Measurements from ENCODE around the gene SH3GL2.

Gene SH3GL2

DNA sequence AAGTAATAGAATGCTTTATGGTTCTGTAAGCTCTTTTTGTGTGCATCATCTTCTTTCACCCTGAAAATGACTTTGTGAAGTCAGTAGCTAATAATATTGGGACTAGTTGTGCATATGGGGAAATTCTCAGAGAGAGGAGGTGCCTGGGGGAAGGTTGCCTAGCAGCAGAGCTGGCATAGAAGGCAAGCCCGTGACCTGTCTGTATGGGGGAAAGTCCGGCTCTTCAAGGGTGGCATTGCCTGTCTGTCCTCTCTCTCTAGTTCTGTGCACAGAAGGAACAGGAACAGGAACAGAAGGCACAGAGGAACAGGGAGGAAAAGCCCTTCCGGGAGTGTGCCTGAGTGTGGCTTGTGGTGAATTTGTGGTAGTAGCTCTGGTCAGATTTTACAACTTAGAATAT is 33.1 kb downstream of the SH3GL2 start:
- no peak for DNase-seq

DNA sequence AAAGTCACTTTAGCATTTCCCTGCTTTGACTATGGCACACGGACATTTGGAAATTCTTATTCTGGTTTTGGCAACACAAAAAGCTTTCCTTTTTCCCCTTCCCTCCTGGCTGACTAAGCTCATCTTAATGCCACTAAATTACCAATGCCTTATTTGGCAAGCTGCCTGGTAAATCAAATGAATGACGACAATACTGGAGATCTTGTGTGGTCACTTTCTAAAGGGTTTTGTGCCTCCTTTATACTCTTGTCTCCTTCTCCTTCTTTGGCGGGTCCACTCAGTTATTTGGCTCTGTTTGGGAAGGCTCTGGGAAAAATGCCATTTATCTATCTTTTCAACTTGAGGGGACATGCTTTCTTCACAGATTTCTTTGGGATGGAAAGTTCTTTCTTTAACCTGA is 34.9 kb downstream of the SH3GL2 start:
- no peak for DNase-seq

GRCh38 chr9:17614250-17614649 is 35.4 kb downstream of the SH3GL2 start:
- no peak for DNase-seq

GRCh38 chr9:17614903-17615302 is 36.0 kb downstream of the SH3GL2 start:
- DNase-seq: no peak

GRCh38 chr9:17622141-17622540 is 43.3 kb downstream of the SH3GL2 start:
- no peak for DNase-seq

GRCh38 chr9:17622749-17623148 is 43.9 kb downstream of the SH3GL2 start:
- no peak for DNase-seq

DNA sequence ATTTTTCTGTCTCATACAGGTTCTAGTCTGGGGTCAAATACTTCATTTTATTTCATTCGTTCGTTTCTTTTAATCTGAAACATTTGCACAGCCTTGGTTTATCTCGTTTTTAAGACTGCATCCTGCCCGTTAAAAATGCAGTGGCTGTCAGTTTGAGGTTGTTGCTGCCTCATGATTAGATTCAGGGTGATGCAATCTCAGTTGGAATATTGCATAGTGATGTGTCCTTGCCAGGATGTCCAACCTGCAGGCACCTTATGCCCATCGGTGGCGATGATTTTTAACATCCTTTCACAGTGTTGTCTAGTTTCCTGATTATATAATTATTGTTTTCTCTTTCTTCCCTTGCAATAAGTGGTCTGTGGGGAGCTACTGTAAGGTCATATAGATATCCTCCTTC is 45.1 kb downstream of the SH3GL2 start:
- DNase-seq: no peak

DNA sequence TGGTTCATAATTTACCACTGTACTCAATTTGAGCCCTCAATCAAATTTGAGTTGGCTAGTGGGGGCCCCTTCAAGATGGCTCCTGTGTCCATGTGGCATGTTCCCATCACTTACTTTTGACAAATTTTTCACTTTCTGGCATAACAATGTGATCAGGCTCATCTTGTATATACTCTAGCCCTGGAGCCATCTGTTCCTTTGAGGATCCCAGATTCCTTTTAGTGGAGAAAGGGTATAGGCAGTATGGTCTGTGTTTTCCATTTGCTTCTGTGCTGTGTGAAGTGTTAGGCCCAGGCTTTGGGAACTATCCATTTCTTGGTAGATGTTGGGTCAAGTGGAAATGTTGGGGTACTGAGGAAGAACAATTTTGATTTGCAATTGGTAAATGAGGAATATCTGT is 45.7 kb downstream of the SH3GL2 start:
- DNase-seq: no peak

GRCh38 chr9:17625644-17626388 is 47.0 kb downstream of the SH3GL2 start:
- DNase-seq: no peak

DNA sequence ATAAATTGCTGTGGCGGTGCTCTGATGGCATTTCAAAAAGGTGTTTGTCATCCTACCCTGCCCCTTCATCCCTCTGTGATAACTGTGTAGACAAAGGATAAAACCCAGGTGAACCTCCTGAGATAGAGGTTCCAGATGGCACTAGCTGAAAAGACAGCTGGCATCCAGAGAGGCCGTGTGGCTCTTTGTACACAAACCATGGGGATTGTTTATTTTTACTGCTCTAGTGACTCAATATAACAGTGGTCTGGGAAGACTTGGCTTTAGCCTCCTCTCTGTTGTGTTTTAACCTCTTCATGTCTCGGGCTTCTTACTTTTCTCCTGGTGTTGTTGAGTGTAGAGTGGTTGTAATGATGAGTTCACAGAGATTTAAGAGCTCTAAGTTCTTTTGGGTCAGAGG is 48.8 kb downstream of the SH3GL2 start:
- DNase-seq: no peak

DNA sequence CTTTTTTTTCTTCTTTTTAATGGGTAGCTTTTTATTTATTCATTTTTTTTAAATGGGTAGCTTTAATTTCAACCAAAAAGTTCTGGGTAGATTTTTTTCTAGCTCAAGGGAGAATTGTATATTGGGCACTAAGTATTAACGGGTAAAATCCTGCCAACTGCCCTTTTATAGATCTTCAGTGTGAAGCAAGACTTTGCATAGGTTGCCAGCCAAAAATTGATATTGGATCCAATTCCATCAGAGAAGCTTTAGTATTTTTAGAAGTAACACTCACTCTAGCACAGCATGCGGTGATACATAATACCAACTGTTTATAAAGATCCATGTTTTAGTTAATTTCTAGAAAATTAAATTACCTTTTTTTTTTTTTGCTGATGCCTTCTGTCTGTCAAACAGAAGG is 49.8 kb downstream of the SH3GL2 start:
- no peak for DNase-seq

DNA sequence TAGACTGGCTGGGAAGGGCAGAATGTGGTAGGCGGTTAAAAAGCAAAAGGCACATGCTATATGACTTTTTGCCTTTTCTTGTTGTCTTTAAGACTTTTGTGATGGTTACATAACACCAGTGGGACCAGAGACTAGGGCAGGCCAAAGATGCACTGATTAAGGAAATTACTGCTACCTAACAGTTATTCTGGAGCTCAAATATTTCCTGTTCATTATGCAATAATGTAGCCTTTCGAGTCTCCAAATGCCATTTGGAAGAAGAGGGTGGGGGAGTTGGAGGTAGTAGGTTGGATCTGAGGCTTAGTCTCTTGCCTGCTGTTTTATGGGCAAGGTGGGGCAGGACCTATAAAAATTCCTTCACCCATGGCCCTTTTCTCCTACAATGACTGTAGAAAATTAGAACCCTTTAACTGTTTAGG is 51.7 kb downstream of the SH3GL2 start:
- no peak for DNase-seq

DNA sequence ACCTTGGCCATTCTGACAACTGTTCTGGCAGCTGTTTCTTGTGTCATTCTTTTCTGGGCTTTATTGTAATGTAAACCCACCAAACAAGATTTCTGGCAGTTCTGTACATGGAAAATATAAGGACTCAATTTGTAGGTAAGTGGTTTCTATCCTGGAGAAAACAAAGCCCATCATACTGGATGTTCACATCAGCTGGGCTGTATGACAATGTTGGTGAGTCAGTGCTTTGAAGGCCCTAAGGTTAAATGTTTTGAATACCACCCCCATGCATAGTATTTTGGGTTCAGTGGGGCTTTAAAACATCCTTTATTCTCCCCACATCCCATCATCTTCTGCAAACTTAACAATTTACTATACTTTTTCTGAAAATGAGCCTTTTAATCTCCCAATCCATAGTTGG is 52.5 kb downstream of the SH3GL2 start:
- no peak for DNase-seq

DNA sequence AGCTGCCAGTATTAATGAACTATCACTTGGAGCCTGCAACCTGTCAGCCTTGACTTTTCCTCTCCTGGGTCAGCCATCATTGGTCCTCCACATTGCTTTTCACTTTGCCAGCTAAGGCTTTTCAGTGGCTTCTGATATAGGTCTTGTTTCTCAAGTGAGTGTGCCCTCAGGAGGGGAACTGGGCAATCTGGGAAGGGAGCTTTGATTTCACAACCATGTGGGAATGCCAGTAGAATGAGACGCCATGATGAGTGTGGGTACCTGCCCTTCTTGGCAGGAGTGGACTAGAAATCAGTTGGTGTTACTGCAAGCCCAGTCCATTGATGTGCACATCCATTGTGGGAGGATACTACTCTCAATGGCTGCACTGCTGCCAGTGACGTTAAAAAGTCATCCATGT is 54.1 kb downstream of the SH3GL2 start:
- DNase-seq: no peak

DNA sequence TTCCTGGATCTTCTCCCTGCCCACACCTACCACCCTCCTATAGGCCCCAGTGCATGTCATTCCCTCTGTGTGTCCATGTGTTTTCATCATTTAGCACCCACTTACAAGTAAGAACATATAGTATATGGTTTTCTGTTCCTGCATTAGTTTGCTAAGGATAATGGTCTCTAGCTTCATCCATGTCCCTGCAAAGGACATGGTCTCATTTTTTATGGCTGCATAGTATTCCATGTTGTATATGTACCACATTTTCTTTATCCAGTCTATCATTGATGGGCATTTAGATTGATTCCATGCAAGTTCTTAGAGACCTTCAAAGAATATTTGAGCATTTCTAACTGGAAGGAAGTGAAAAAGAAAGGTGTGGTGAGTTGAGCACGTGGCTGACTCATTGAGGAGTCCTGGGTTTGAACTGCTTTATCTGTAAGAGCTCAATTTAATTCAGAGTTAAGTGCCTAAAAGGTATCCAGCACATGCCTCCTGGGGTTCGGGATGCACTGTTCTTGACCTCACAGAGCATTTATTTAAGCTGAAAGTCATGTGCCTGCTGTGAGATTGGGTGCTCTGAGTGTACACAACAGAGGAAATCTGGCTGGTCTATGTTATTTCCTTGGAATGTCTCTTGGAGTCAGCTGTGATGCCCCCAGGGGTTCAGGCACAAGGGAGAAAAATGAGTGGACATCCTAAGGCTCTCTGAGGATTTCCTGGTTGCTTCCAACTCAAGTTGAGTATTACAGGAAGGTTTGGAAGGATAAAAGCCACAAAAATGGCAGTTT is 56.4 kb downstream of the SH3GL2 start:
- DNase-seq: no peak

- no peak for DNase-seq
These were observed 57.5 kb downstream of the SH3GL2 start for GRCh38 chr9:17636349-17636748.

- no peak for DNase-seq
These were observed 58.0 kb downstream of the SH3GL2 start for GRCh38 chr9:17636821-17637220.

DNA sequence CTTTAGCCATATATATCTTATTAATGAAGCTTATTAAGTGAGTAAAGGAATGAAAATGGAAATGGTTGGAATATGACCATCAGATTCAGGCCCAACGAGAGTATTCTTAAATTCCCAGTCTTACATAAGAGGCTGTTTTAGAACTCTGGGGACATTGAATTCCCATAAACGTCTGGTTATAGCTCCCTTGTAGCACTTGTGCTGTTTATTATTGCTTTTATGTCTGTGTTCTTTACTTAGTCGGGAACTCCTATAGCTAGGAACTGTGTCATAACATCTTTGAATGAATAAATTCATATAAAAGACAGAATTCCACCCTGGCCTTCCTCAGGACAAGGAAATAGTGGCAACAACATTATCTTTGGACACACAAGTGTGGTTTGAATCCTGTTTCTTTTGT is 58.4 kb downstream of the SH3GL2 start:
- no peak for DNase-seq

DNA sequence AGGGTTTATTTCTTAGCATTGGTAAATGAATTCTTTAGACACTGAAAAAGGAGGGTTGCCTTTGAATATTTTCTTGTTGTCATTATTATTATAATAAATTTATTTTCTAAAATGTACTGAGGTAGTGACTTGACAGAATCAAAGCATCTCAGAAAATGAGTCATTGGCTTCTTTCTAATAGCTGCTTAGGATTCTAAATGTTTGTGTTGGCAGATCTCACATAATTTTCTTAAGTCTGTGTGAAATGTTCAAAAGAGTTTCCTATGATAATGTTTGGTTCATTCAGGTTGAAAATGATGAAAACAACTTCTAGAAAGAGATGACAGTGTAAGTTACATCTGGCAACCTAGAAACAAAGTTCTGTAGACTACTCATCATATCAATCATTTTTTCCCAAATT is 69.7 kb downstream of the SH3GL2 start:
- no peak for DNase-seq

GRCh38 chr9:17651725-17652124 is 72.9 kb downstream of the SH3GL2 start:
- no peak for DNase-seq

GRCh38 chr9:17653947-17654465 is 75.1 kb downstream of the SH3GL2 start:
- no peak for DNase-seq

- no peak for DNase-seq
These were observed 78.0 kb downstream of the SH3GL2 start for GRCh38 chr9:17656889-17657288.

DNA sequence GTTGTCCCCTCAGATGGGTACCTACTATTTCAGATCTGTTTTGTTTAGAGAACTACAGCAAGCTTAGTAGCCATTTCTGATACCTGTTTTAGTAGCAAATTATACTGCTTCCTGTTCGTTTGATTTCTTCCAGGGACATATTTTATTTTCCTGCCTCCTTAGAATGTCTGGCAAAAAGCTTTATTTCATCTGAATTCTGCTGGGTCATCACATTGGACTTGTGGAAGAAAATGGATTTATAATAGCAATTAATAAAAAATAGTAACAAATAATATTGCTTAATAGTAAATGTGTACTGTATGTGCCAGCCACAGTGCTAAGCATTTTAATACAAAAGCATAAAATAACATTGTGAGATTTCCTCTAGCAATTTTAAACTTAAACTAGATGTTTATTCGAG is 79.4 kb downstream of the SH3GL2 start:
- DNase-seq: no peak

DNA sequence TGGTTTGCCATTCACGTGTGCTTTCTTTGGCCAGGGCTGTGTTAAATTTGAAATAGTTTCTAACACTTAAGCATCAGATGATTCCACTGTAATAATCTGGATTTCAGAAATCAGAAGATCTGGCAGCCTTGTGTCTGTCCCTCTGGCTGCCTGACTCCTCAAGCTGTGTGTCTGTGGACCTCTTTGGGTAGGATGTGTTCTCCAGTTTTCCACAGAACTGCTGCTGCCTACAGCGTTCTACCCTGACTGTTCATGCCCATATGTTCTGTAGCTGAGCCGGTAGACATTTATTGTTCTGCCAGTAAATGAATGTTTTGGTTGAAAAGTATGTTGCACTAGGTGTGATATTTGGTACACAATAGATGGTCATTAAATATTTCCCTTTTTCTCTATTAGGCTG is 81.3 kb downstream of the SH3GL2 start:
- no peak for DNase-seq

Measured in inflammatory macrophage (primary cell).